HG02588 (cell line): ENCODE data around the gene THBS4.
"Not testable (repeated sequence)": the region's sequence is repeated elsewhere in the genome, so short reads cannot be mapped to it uniquely, and the experiment has no call there.

Experiments
- ATAC-seq: cut with Tn5 transposase; IDR thresholded peaks from one replicate; pipeline ENCODE4 v1.9.1; 2021; ENCODE audit warnings: mild to moderate bottlenecking, moderate library complexity; ENCODE audit not compliant: unreplicated experiment

The THBS4 gene

GRCh38 chr5:80111376-80111990 is 76.3 kb downstream of the THBS4 start:
- not testable (repeated sequence) for ATAC-seq

- ATAC-seq, result no peak
These were observed 79.7 kb downstream of the THBS4 start for GRCh38 chr5:80114860-80115259.

GRCh38 chr5:80116000-80116399 is 80.9 kb downstream of the THBS4 start:
- ATAC-seq, result no peak

GRCh38 chr5:80116465-80116864 is 81.3 kb downstream of the THBS4 start:
- no peak for ATAC-seq

- ATAC-seq, result no peak
These were observed 82.3 kb downstream of the THBS4 start for GRCh38 chr5:80117446-80117845.

- no peak for ATAC-seq
These were observed 84.2 kb downstream of the THBS4 start for GRCh38 chr5:80119372-80119771.

- ATAC-seq, result no peak
These were observed 87.4 kb downstream of the THBS4 start for GRCh38 chr5:80122579-80122978.

GRCh38 chr5:80124121-80124918 is 89.2 kb downstream of the THBS4 start:
- ATAC-seq, result no peak

- ATAC-seq, result peak; percentile 73
These were observed 90.1 kb downstream of the THBS4 start for GRCh38 chr5:80125022-80125961.

- peak; percentile 55 for ATAC-seq
These were observed 90.9 kb downstream of the THBS4 start for GRCh38 chr5:80125962-80126480.

- ATAC-seq, result no peak
These were observed 92.0 kb downstream of the THBS4 start for GRCh38 chr5:80127116-80127552.

GRCh38 chr5:80128141-80128540 is 93.0 kb downstream of the THBS4 start:
- ATAC-seq, result no peak

- no peak for ATAC-seq
These were observed 94.0 kb downstream of the THBS4 start for GRCh38 chr5:80129146-80129545.
